Diencephalon (tissue), 1 donor: ENCODE data around the gene CTSW. TPM values are rescaled to one million over a fixed set of nuclear protein-coding genes. Genes with fewer than 3 reads are reported as not detected.

Source experiments
- total RNA-seq: library from RNA; depleted of rRNA; stranded (reverse); fragments of >200 nt; gene quantifications from one replicate; pipeline ENCODE4 v1.2.3, GENCODE V29; 2014

Gene CTSW, protein sequence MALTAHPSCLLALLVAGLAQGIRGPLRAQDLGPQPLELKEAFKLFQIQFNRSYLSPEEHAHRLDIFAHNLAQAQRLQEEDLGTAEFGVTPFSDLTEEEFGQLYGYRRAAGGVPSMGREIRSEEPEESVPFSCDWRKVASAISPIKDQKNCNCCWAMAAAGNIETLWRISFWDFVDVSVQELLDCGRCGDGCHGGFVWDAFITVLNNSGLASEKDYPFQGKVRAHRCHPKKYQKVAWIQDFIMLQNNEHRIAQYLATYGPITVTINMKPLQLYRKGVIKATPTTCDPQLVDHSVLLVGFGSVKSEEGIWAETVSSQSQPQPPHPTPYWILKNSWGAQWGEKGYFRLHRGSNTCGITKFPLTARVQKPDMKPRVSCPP
- not detected for total RNA-seq

GRCh38 chr11:65879617-65880016 lies at the start of gene CTSW:
CTSW (plus strand) TSS chr11:65879837; CDS start chr11:65879855, 18 bp downstream.

GRCh38 chr11:65833297-65834030 lies 46.2 kb upstream of the CTSW start, which contains the start of gene SNX32:
SNX32 (plus strand) TSS chr11:65833963; CDS start chr11:65834066, 103 bp downstream.

DNA sequence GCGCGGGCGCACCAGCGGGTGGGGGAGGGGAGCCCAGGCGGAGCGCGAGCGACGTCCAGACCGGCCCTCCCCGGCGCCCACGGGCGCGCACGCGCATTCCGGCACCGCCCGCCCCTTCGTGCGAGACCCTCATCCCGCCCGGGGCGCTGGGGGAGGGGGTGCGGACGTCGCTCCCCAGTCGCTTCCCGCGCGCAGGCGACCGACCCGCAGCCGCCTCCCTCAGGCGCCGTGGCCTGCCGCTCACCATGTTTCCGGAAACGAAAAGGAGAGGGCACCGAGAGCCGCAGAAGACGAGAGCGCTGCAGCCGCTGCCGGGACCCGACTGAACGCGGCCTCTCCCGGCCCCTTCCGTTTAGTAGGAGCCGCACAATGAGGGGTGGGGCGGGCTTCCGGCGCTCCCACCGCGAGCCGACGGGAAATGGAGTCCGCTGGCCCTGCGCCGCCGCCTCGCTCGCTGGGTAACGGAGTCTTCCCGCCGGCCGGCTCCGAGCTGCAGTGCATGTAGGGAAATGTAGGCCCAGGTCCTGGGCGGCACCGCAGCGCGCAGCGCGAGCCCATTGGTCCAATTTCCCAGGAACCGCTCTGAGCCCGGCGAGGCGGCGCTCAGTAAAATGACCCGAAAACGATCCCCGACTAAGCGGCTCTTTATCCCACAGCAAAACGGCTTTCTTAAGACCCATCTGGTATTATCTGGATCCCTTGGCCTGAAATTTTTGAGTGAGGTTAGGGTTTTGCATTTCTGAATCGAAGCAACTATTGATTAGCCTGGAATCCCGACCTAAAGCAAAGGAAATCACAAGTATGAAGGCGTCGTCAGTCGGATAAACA lies 21.6 kb upstream of the CTSW start, which contains the start of gene CFL1:
Gene CFL1 (minus strand): TSS at position 328 of the 828 bp plus-strand sequence. CDS start 81 bp downstream, at position 247.

GRCh38 chr11:65860278-65861164 lies 19.1 kb upstream of the CTSW start, which contains the start of gene MUS81:
MUS81 (plus strand) TSS chr11:65860433; CDS start chr11:65860754, 321 bp downstream.

DNA sequence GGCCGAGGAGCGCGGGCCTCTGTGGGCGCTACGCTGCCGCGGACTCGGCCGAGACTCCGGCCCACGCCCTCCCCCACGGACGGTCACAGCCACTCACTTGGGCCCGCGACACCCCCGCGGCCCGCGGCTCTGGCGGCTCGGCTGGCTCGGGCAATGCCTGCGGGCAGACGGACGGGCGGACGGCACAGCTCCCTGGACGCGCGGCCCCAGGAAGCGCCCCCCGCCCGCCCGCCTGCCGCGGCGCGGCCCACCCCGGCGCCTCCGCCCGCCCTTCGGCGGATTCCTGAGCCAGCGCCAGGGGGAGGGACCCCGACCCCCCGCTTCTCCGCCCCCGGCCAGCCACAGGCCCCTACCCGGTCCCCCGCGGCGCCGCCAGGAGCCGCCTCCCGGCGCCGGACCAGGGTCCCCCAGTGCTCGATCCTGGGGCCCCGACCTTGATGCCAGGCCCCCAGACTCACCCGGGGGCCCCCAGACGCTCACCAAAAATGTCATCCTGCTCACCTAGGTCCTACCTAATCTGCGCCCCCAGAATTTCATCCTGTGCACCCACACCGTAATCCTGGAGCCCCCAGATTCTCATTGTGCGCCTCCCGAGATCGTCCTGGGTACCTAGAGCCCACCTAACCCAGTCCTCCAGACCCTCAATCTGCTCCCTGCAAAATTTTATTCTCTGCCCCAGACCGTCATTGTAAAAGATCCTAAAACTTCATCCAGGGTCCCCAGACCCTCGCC lies 6.9 kb upstream of the CTSW start, which contains the start of gene EFEMP2:
Gene EFEMP2 (minus strand): TSS at position 215 of the 732 bp plus-strand sequence. CDS start 446 bp downstream, outside the sequence.

DNA sequence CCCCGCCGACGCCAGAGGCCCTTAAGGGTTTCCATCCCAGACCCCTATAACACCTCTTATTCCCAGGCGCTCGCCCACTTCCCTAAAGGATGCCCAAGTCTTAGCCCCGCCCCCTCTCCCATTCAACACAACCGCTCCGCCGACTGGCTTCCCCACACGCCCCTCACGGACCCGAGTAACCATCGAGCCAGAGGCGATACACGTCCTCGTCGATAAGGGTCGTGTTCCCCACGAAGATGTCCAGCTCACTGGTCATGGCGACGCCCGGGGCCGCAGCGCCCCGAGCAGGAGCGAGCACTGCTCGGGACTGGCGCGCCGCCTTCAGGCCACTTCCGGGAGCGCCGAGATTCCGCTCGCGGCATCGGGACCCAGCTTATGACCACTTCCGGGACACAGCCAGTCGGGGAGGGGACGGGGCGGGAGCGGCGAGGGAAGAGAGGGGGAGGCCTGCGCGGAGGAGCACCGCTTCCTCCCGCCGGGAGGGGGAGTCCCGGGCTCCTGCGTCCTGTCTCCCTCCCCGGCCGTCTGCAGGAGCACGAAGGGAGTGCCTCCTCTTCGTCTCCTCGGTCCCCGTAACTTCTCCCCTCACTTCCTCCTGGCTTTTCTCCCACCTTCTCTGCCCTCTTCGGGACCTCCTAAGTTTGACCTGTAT lies 8.7 kb downstream of the CTSW start, which contains the start of gene FIBP:
Gene FIBP (minus strand): TSS at position 309 of the 652 bp plus-strand sequence. CDS start 53 bp downstream, at position 256.

GRCh38 chr11:65890324-65891218 lies 10.9 kb downstream of the CTSW start, which contains the start of gene CCDC85B:
CCDC85B (plus strand) TSS chr11:65890673; CDS start chr11:65890784, 111 bp downstream.

GRCh38 chr11:65900125-65900898 lies 20.7 kb downstream of the CTSW start, which contains the start of gene FOSL1:
FOSL1 (minus strand) TSS chr11:65900388; CDS start chr11:65900339, 49 bp downstream.

DNA sequence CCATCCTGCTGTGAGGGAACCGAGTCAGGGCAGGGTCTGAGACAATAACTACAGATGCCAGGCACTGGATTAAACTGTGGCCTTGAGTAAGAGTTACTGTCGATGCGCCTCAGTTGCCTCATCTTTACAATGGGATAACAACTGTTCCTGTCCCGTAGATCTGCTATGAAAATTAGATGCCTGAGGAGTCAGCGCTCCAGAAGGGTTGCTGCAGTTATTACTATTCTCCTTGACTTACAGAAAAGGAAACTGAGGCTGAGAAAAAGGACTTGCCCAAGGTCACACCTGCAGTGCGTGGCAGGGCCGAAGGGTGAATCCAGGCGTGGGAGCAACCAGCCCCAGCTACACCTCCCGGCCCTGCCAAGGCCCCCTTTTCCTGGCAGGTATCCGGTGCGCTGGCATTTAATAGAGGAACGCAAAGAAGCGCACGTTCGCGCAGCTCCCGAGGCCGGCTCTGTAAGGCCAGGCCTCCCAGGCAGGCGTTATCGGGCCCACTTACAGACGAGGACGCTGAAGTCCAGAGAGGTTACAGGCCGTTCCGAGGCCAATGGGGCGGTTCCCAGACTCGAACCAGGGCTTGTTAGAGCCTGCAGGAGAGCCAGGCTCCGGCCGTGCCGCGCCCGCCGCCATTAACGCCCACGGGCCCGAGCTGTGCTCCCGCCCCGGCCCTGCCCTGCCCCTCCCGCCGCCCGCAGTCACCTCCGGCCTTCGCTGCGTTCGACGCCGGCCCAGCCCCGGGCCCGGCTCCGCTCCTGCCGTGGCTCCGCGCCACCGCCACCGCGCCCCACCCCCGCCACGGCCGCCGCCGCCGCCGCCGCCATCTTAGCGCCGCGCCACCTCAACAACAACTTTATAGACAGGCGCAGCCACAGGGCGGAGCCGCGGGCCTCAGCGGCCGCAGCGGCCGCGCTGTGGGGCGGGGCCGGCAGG lies 38.8 kb downstream of the CTSW start, which contains the start of gene C11orf68:
Gene C11orf68 (minus strand): TSS at position 852 of the 930 bp plus-strand sequence. CDS start 31 bp downstream, at position 821.

DNA sequence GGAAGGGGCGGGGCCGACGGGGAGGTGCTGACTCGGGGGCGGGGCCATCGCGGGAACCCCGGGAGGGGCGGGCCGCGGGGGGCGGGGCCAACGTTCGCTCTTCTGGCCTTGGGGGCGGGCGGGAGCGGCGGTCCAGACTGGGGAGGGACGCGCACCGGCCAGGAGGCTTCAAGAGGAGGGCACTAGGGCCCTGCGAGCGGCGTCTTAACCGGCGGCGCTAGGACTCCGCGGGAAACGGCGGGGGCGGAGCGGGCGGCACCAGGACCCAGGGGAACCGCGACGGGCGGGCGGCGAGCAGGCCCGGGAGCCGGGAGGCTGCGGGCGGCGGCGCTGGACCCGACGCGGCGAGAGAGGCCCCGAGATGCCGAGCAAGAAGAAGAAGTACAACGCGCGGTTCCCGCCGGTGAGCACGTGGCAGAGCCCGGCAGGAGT lies 39.5 kb downstream of the CTSW start, which contains the start of gene DRAP1:
Gene DRAP1 (plus strand): TSS at position 286 of the 432 bp plus-strand sequence. CDS start 76 bp downstream, at position 362.

Other genes with a start within 250 kb of the CTSW start
- gene SIPA1, start 241.7 kb upstream of the CTSW start, total RNA-seq, result 6.7 TPM
- gene RELA, start 216.9 kb upstream of the CTSW start, total RNA-seq, result 14.1 TPM
- 46.8 TPM for gene KAT5, start 167.6 kb upstream of the CTSW start, total RNA-seq
- 9.5 TPM for gene RNASEH2C, start 159.0 kb upstream of the CTSW start, total RNA-seq
- 4.8 TPM for gene AP5B1, start 98.9 kb upstream of the CTSW start, total RNA-seq
- gene OVOL1, start 92.8 kb upstream of the CTSW start, total RNA-seq, result not detected
- gene SNX32, start 45.9 kb upstream of the CTSW start, total RNA-seq, result 7.6 TPM
- 545 TPM for gene CFL1, start 21.7 kb upstream of the CTSW start, total RNA-seq
- gene MUS81, start 19.4 kb upstream of the CTSW start, total RNA-seq, result 43.1 TPM
- 12.7 TPM for gene EFEMP2, start 7.0 kb upstream of the CTSW start, total RNA-seq
- 141 TPM for gene FIBP, start 8.6 kb downstream of the CTSW start, total RNA-seq
- 15.2 TPM for gene CCDC85B, start 10.8 kb downstream of the CTSW start, total RNA-seq
- gene FOSL1, start 20.6 kb downstream of the CTSW start, total RNA-seq, result not detected
- gene C11orf68, start 39.2 kb downstream of the CTSW start, total RNA-seq, result 15.2 TPM
- 75.9 TPM for gene DRAP1, start 39.6 kb downstream of the CTSW start, total RNA-seq
- gene TSGA10IP, start 65.6 kb downstream of the CTSW start, total RNA-seq, result 0.69 TPM
- gene SART1, start 81.9 kb downstream of the CTSW start, total RNA-seq, result 28.6 TPM
- gene EIF1AD, start 122.3 kb downstream of the CTSW start, total RNA-seq, result 24.7 TPM
- 26.3 TPM for gene BANF1, start 122.7 kb downstream of the CTSW start, total RNA-seq
- not detected for gene CST6, start 132.2 kb downstream of the CTSW start, total RNA-seq
- not detected for gene CATSPER1, start 146.6 kb downstream of the CTSW start, total RNA-seq
- 15.5 TPM for gene GAL3ST3, start 169.3 kb downstream of the CTSW start, total RNA-seq
- gene SF3B2, start 172.5 kb downstream of the CTSW start, total RNA-seq, result 104 TPM
- 57.9 TPM for gene PACS1, start 190.4 kb downstream of the CTSW start, total RNA-seq